ENCODE measurements around the gene DCDC2.

DNA sequence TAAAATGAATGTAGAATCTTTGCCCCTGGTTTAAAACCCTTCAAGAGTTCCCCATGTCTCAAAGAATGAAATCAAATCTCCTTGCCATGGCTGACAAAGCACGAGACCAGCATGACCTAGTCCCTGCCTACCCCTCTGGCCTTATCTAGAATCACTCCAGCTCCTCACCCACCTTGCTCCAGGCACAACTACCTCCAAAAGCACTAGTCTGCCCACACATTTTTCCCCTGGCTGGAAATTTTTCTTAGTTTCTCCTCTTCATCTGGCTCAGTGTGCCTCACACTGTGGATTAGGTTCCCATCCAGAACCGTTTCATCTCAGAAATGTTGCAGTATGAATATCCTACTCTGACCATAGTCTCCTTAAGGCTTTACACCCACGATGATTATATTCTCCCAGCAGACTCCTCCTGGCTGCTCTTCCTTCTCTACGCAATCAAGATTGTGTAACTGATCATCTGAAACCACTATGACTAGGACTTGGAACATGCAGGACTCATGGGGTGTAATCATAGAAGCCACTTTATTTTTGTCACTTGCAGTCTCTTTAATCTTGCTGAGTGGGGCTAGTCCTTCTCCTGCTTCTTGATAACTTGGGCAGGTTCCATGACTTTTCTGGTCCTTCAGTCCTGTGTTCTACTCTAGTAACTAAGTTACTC is 37.0 kb upstream of the DCDC2 start:
- TF ChIP-seq POLR2AphosphoS5 (IDR thresholded peaks at IDR 0.05; ENCODE audit: low read depth, low read length): no peak
- TF ChIP-seq TAF1 (IDR thresholded peaks at IDR 0.05; ENCODE audit: borderline replicate concordance, insufficient read depth, low read length): no peak

All from PFSK-1 (cell line).